ENCODE data around the gene PPARD.

- TF ChIP-seq CTCF (IDR thresholded peaks at IDR 0.05) = no peak
- TF ChIP-seq POLR2A (IDR thresholded peaks at IDR 0.05) = no peak
Observed at GRCh38 chr6:35412102-35412501, 69.7 kb downstream of the PPARD start.

Measured in Peyer's patch (tissue), 4 donors.